GM18507 (cell line): ENCODE results near the gene OR52N5.

ENCODE experiments used
- DNase-seq: peaks from one replicate; pipeline ENCODE4 v3.0.0; 2011; ENCODE audit warnings: low read depth; ENCODE audit not compliant: insufficient read length; ENCODE audit errors: extremely low spot score
- FAIRE-seq: peaks from 2 replicates; lab custom pipeline; 2011; peaks lifted over from hg19 to GRCh38; lab: Jason Lieb, UNC

OR52N5 gene

DNA sequence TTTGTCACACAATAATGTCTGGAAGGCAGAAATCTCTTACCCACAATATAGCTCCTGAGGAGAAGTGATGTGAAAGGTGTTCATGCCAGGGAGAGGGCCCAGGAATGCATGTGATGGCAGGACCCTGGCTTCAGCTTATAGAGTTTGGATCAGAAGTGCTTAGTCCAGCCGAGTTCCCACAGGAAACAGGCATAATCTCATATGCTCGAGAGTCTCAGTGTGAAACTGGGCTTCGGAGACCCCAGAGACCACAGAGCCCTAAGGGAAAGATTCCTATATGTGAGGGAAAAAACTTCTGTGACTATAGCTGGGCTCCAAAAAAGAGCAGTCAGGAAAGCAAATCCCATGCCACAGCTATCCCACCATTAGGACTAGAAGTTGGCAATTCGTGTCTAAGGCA is at the start of gene OR52N5:
Gene OR52N5 (minus strand): TSS at position 101 of the 400 bp plus-strand sequence. CDS start 4,721 bp downstream, outside the sequence.
- FAIRE-seq (no peak), DNase-seq (no peak)

GRCh38 chr11:5831196-5831829 is 48.2 kb upstream of the OR52N5 start:
- no peak for FAIRE-seq

DNA sequence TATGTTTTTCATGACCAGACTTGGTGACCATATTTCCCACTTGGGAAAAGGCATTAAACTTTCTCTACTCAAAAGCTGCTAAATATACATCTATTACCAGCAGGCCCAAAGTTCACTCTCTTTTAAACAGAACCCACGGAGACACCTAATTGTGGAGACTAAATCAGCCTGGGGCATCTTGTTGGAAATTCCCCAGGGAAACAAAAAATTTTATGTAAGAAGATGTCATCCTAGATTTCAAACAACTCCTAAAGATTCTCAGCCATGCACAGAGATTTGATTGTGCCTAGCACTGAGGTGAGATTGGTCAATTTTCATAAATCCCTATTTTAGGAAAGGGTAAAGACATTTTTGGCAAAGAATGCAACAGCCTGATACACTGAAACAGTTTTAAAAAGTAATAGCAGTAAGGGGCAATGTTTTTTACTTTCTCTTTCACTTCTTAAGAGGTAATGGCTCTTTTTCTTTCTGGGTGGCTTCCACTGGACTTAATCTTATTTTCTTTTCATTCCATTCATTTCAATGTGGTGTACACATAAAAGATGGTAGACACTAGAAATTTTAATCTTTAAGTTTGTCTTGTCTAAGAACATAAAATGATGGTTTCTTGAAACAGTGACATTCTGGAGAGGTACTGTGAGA is 35.2 kb upstream of the OR52N5 start:
- DNase-seq (no peak), FAIRE-seq (peak; percentile 38)

More at GRCh38 chr11:5831196-5831829, 48.2 kb upstream of the OR52N5 start:
- DNase-seq = no peak

GRCh38 chr11:5815534-5815933 is 32.4 kb upstream of the OR52N5 start:
- no peak for FAIRE-seq

GRCh38 chr11:5809905-5810795 is 27.0 kb upstream of the OR52N5 start:
- no peak for FAIRE-seq
- no peak for DNase-seq

More at GRCh38 chr11:5815534-5815933, 32.4 kb upstream of the OR52N5 start:
- DNase-seq = no peak

- DNase-seq (no peak), FAIRE-seq (peak; percentile 5)
Observed at GRCh38 chr11:5809122-5809519, 26.0 kb upstream of the OR52N5 start.

GRCh38 chr11:5808500-5809121 is 25.5 kb upstream of the OR52N5 start, which contains the start of gene OR52N2:
OR52N2 (plus strand) TSS chr11:5808924; CDS start chr11:5820336, 11,412 bp downstream.
- no peak for DNase-seq
- peak; percentile 87 for FAIRE-seq

DNA sequence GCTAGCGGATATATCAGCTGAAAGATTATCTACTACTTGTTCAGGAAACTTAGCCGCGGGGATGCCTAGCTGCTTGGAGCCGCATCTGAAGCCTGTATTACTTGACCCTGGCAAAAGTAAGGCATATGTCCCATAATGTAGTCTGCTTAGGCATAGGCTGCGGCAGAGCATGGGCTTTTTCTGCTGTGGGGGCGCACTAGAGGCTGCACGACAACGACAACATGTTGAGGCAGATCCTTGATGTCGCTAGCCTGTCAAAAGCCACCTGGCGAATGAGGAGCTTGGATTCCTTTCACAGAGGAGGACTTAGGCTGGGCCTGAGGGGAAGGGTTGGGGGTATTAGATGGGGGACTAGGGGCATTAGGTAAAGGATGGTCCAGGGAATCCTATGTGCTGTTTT is 24.4 kb upstream of the OR52N5 start:
- FAIRE-seq (no peak), DNase-seq (no peak)

DNA sequence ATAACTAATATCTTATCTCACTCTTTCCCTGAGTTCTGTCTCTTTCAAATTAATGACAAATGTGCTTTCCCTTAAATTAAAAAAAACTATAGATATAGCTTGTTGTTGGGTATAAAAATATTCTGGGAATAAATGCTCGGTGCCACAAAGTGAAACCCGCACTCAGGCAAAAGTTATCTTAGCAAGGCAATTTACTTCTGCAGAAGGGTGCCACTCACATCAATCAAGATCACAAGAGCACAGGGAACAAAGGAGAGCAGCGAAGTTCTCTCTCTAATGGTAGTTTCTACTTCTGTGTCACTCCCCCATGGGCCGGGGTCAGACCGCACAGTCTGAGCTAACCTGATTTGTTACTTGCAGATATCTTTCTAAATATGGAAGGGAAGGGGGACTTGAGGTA is 20.8 kb upstream of the OR52N5 start:
- FAIRE-seq (no peak), DNase-seq (no peak)

GRCh38 chr11:5796541-5796940 is 13.4 kb upstream of the OR52N5 start:
- FAIRE-seq = no peak
- DNase-seq = no peak

DNA sequence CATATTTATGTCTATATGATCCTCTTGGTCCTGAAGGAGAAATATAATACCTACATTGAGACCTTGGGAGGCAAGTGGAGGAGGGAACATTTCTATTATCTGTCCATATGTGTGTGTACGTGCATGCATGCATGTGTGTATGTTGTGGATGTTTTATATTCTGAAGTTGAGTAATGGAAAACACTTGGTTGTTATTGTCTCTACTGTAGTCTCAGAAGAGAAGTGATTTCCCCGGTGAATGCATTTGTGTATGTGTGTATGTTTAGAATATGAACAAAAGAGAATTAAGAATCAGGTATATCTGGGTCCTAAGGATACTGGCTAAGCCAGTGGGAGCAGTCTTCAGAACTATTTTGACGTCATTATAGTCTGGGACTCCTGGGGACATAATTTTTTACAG is 8.0 kb upstream of the OR52N5 start, which contains the start of gene OR52N1:
Gene OR52N1 (minus strand): TSS at position 101 of the 400 bp plus-strand sequence. CDS start 2,449 bp downstream, outside the sequence.
- FAIRE-seq = no peak
- DNase-seq = no peak

GRCh38 chr11:5767056-5767455 is 16.1 kb downstream of the OR52N5 start:
- DNase-seq (no peak), FAIRE-seq (no peak)

GRCh38 chr11:5753943-5754342 is 29.2 kb downstream of the OR52N5 start, which contains the start of gene OR52N4:
OR52N4 (plus strand) TSS chr11:5754243; CDS start chr11:5754741, 498 bp downstream.
- DNase-seq = no peak
- FAIRE-seq = no peak

DNA sequence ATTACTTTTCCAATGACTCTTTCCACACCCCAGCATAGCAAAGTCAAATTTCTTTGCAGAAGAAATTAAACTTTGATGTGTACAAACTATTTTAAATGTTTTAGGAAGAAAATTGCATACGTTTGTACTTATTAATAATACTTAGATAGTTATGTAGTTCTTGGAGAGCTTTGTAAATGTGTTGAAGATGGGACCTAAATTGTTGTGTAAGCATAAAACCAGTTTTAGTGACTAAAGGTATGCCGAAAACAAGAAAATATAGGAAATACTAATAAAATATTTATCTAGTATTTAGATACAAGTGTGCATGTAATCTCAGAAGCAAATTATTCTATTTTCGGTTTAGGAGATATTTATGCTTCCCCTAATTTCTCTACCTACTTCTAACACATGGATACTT is 33.3 kb downstream of the OR52N5 start:
- FAIRE-seq = no peak
- DNase-seq = no peak

- no peak for FAIRE-seq
- DNase-seq = no peak
Observed at GRCh38 chr11:5746614-5747013, 36.5 kb downstream of the OR52N5 start.

GRCh38 chr11:5738431-5738830 is 44.7 kb downstream of the OR52N5 start:
- FAIRE-seq (no peak), DNase-seq (no peak)

DNA sequence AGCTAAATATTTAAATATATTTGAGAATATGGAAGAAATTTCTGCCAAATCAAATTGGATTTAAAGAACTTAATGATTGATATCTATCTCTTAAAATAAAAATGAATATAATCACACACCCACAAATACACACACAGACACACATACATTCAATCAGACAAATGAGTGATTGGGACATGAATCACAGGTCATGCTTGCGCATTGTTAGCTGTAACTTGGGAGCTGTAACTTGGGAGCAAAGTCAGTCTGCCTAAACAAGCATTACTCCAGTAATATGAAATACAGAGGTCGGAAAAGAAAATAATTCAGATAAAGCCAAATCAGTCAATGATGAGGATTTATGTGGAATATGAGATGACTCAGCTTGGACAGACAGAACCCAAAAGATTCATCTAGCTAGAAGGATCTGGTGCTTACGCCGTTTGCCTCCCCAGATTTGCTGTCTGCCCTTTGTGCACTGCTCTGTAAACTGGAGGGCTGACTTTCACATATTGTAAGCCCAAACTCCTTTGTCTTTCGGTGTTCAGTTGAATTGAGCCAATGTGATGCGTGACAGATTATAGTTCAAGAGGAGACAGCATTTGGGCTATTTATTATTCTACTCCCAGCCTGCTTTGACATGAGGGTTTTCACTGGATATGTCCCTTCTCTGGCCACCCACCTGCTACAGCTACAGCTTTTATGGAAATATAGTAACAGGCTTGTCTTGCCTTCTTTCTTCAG is 45.3 kb downstream of the OR52N5 start:
- FAIRE-seq (no peak), DNase-seq (no peak)

DNA sequence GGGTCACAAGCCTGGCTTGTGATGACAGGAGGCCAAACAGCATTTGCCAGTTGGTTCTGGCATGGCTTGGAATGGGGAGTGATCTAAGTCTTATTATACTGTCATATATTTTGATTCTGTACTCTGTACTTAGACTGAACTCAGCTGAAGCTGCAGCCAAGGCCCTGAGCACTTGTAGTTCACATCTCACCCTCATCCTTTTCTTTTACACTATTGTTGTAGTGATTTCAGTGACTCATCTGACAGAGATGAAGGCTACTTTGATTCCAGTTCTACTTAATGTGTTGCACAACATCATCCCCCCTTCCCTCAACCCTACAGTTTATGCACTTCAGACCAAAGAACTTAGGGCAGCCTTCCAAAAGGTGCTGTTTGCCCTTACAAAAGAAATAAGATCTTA is 46.1 kb downstream of the OR52N5 start:
- DNase-seq (no peak), FAIRE-seq (no peak)

DNA sequence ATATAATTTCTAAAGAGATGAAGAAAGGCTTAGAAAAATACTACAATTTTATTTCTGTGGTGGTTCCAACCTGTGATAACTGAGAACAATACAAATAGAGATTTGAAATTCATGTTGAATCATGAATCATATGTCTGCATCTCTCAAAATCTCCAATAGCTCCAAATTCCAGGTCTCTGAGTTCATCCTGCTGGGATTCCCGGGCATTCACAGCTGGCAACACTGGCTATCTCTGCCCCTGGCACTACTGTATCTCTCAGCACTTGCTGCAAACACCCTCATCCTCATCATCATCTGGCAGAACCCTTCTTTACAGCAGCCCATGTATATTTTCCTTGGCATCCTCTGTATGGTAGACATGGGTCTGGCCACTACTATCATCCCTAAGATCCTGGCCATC is 46.8 kb downstream of the OR52N5 start, which contains the start of gene OR56B1:
Gene OR56B1 (plus strand): TSS at position 53 of the 400 bp plus-strand sequence. CDS start 69 bp downstream, at position 122.
- DNase-seq (no peak), FAIRE-seq (no peak)
